HG03354 (cell line): ENCODE results near the gene TTBK2.
"Not testable (repeated sequence)": the region's sequence is repeated elsewhere in the genome, so short reads cannot be mapped to it uniquely, and the experiment has no call there.

Source experiments
- ATAC-seq: cut with Tn5 transposase; IDR thresholded peaks from one replicate; pipeline ENCODE4 v1.9.1; 2021; ENCODE audit warnings: mild to moderate bottlenecking; ENCODE audit not compliant: unreplicated experiment, poor library complexity, severe bottlenecking

The TTBK2 gene

DNA sequence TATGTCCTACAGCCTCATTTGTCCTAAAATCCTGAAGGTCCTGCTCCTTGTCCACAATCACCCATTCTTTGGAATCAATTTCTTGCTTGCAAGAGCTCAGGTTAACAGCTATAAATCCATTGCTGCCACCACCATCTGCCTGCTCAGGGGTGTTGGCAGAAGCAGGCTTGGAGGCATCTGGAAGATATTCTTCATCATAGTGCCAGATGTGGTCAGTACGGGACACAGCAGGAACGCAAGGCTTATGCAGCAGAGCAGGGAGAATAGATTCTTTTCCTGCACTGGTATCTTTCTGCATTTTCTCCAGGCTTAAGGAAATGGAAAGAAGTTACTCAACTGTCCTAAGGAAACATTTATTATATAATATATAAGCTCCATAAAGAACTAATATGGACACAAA lies 145.2 kb downstream of the TTBK2 start:
- no peak for ATAC-seq

DNA sequence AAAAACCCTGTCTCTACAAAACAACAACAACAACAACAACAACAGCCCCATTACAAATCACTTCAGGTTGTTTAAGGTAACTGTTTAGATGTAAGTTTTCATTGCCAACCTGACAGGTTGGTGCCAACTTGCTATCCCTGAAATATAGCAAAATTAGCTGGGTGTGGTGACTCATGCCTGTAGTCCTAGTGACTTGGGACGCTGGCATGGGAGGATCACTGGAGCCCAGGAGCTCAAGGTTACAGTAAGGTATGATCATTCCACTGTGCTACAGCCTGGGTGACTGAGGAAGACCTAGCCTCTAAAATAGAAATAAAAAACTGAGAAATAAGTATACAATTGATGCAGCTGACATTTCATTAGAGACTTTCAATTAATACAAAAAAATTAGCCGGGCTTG lies 147.7 kb downstream of the TTBK2 start:
- no peak for ATAC-seq

- ATAC-seq = no peak
These were observed 148.4 kb downstream of the TTBK2 start for GRCh38 chr15:42772144-42772543.

DNA sequence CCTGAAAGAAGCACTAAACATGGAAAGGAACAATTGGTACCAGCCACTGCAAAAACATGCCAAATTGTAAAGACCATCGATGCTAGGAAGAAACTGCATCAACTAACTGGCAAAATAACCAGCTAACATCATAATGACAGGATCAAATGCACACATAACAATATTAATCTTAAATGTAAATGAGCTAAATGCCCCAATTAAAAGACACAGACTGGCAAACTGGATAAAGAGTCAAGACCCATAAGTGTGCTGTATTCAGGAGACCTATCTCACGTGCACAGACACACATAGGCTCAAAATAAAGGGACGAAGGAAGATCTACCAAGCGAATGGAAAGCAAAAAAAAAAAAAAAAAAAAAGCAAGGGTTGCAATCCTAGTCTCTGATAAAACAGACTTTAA lies 154.5 kb downstream of the TTBK2 start:
- not testable (repeated sequence) for ATAC-seq

DNA sequence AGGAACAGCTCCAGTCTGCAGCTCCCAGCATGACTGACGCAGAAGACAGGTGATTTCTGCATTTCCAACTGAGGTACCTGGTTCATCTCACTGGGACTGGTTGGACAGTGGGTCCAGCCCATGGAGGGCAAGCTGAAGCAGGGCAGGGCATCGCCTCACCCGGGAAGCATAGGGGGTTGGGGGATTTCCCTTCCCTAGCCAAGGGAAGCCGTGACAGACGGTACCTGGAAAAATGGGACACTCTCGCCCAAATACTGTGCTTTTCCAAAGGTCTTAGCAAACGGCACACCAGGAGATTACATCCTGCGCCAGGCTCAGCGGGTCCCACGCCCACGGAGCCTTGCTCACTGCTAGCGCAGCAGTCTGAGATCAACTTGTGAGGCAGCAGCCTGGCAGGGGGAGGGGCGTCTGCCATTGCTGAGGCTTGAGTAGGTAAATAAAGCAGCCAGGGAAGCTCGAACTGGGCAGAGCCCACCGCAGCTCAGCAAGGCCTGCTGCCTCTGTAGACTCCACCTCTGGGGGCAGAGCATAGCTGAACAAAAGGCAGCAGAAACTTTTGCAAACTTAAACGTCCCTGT lies 156.3 kb downstream of the TTBK2 start:
- ATAC-seq = not testable (repeated sequence)

GRCh38 chr15:42761813-42762212 lies 158.8 kb downstream of the TTBK2 start:
- ATAC-seq = not testable (repeated sequence)

- ATAC-seq = no peak
These were observed 159.8 kb downstream of the TTBK2 start for GRCh38 chr15:42760759-42761158.

- ATAC-seq = no peak
These were observed 161.5 kb downstream of the TTBK2 start for GRCh38 chr15:42759093-42759492.

DNA sequence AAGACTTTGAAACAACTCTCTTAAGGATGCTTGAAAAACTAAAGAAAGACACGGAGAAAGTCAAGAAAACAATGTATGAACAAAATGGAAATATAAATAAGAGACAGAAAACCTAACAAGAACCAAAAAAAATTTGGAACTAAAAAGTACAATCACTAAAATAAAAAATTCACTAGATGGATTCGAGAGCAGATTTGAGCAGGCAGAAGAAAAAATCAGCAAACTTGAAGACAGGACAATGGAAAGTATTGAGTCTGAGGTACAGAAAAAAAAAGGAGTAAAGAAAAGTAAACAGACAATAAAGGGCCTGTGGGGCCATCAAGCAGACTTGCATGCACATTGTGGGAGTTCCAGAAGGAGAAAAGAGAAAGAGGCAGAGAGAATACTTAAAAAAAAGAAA lies 170.3 kb downstream of the TTBK2 start:
- ATAC-seq = no peak

DNA sequence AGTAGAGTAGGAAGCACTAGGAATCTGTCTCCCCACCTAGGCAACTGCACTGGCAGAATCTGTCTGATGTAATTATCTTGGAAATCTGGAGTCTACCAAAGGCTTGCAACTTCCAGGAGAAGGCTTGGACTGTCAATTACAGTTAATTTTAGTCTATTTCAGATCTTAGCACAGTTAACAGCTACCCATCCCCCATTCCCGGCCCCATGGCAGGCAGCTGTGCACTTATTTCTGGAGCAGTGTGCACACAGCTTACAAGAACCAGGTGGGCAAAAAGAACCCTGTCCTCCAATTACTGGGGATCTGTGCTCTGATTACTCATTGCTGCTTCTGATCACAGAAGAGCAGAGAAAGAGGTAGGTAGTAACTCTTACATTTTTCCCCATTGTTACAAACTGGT lies 171.3 kb downstream of the TTBK2 start:
- no peak for ATAC-seq

DNA sequence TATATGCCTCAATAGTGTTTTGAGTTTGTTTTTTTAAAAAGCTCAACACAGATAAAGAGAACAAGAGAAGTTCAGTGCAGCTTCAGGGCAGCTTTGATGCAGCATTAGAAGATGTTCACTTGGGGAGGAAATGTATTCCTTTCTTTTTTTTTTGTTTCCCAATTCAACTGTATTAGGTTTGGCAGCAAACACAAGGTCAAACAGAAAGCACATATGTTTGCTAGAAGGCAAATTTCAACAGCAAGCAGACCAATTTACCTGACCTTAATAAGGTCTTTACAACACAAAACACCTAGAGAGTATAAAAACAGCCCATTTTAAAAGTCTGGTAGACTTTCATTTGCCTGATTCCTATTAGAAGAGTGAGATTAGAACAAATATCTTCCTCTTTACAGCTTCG lies 176.4 kb downstream of the TTBK2 start:
- ATAC-seq = no peak

DNA sequence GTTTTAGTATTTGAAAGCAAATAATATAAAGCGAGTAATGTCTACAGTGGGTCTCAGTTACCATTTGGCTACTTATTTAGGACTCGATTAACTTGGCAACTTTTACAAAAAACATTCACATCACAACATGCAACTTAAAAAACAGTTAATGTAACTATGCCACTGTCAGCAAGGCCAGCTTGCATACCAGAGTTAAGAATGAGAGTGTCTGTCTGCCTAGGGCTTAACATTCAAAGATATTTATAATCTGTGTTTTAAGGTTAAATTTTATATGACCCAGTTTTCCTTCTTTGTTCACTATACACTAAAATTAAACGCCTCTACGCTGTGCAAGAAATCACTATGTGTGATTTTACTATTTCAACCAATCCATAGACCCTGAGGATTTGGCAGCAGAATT lies 178.4 kb downstream of the TTBK2 start:
- ATAC-seq = no peak

DNA sequence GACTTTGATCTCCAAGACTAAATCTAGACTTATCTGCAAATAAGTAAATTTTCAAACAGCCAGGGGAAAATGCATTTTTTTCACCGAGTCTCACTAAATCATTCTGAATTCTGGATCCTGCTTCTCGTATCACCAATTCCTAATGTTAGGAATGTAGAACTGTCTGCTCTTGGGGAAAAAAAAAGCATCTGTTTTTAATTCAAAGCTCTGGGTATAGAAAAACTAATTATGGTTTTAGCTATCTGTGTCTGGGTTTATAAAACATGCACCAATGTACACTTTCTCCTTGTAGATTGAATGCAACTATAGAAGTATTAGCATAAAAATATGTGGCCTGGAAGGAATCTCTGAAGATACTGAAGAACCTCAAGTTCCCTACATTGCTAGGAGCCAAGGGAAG lies 178.9 kb downstream of the TTBK2 start:
- ATAC-seq = no peak

- no peak for ATAC-seq
These were observed 182.8 kb downstream of the TTBK2 start for GRCh38 chr15:42737529-42738328.

GRCh38 chr15:42736793-42737528 lies 183.6 kb downstream of the TTBK2 start, which contains the start of gene CDAN1:
TSS of gene CDAN1 (minus strand) at chr15:42737128. CDS start at chr15:42737102, 26 bp downstream.
- ATAC-seq = peak; percentile 80

DNA sequence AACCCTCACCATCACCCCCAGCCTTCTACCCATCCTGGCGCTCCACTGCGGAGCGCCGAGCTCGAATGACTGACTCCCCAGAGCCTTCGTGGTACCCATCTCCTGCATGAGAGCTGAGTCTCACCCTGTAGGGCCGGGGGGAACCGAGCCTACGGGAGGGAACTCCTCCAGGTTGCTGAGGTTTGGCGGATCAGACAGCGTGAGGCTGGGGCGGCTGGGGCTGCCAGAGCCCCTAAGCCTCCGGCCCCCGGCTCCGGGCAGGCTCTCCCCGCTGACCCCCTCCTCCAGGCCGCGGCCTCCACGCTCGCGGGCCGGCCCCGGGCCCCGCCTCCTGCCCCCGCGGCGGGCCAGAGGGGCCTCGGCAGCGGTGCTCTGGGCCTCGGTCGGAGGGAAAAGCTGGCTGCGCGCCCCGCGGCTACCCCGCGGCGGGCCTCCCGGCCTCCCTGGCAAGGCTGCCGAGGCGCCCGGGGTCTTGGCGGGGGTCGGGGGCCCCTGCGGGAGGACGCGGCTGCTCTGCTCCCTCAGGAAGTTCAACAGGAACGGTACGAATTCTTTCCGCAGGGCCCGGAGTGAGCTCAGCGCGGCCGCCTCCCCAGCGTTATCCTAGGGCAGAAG lies 184.3 kb downstream of the TTBK2 start:
- peak; percentile 39 for ATAC-seq

DNA sequence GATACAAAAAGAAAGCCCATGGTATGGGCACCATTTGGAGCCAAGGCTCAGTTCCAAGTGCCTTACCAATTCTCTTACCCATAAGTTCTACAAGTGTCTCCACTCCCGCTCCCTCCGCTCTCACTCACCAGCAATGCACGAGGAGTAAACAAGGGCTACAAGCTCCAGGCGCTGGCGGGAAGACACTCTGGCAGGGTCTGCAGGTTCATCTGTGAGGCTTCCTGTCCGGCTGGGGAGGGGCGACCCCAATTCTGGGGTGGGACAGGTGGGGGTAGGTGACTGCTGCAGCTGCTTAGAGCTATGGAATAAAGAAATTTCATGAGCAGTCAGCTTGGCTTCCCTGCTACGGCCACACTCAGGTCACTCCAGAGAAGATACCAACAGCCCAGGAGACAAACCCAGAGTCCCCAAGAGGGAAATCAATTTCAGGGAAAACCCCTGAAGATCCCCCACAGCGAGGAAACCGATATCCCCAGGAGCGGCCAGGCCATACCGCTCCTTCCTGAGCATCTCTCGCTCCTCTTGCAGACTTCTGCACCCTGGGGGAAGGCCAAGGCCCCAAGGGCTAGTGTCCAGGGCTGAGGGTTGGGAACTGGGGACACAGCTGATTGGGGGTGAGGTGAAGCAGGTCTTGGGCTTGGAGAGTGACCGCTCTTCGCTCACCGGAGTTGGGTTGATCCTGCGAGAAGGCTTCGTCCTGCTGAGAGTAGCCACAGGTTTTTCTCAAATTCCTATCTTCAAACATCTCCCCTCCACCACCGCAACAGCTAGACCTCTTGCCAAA lies 185.0 kb downstream of the TTBK2 start:
- ATAC-seq = no peak

GRCh38 chr15:42734076-42734672 lies 186.4 kb downstream of the TTBK2 start:
- ATAC-seq = no peak

GRCh38 chr15:42733027-42733426 lies 187.6 kb downstream of the TTBK2 start:
- ATAC-seq = no peak
